OCI-LY7 (cell line): ENCODE results near the gene SCNN1B. TPM values are rescaled to one million over a fixed set of nuclear protein-coding genes. Genes with fewer than 3 reads are reported as not detected.

ENCODE experiments used
- BruUV-seq: library from RNA; stranded (reverse); fragments of 400-500 nt; replicated peaks from 2 replicates; lab custom pipeline; 2021; lab: Mats Ljungman, UMichigan
- CTCF ChIA-PET: fragments of 300-600 bp; sonication (Branson Sonifier 250); formaldehyde crosslinking; loops from one replicate; lab custom pipeline; 2022; ENCODE audit warnings: antibody characterized with exemption; ENCODE audit not compliant: unreplicated experiment; lab: Charles Lee
- POLR2A ChIA-PET: fragments of 300-600 bp; sonication (Branson Sonifier 250); formaldehyde crosslinking; loops from one replicate; lab custom pipeline; 2022; ENCODE audit warnings: antibody characterized with exemption; lab: Charles Lee
- DNase-seq: peaks from one replicate; pipeline ENCODE4 v3.0.0-alpha.2; 2015; ENCODE audit warnings: low spot score
- H2AFZ ChIP-seq: fragments of 200-600 bp; sonication (generic), shearing (Covaris generic); 2 replicates; pipeline ENCODE4 v1.6.1; 2014; ENCODE audit warnings: mild to moderate bottlenecking, antibody characterized with exemption, low read length, moderate library complexity
- H3K27ac ChIP-seq: fragments of 200-600 bp; sonication (generic); 2 replicates; pipeline ENCODE4 v1.5.1; 2014; ENCODE audit warnings: mixed run types, low read depth, mild to moderate bottlenecking, moderate library complexity, low read length, inconsistent platforms; ENCODE audit not compliant: poor library complexity, severe bottlenecking
- H3K36me3 ChIP-seq: fragments of 200-600 bp; sonication (generic); 2 replicates; pipeline ENCODE4 v1.6.1; 2014; ENCODE audit warnings: mild to moderate bottlenecking, antibody characterized with exemption, low read length, moderate library complexity, mixed read lengths; ENCODE audit not compliant: insufficient read depth
- H3K4me1 ChIP-seq: fragments of 200-600 bp; sonication (generic); 2 replicates; pipeline ENCODE4 v1.5.1; 2014; ENCODE audit warnings: mild to moderate bottlenecking, low read length; ENCODE audit not compliant: insufficient read depth, poor library complexity, severe bottlenecking
- H3K4me2 ChIP-seq: fragments of 200-600 bp; sonication (generic); 2 replicates; pipeline ENCODE4 v1.6.1; 2014; ENCODE audit warnings: mild to moderate bottlenecking, low read length
- H3K4me3 ChIP-seq: fragments of 200-600 bp; sonication (generic); 2 replicates; pipeline ENCODE4 v1.5.1; 2014; ENCODE audit warnings: mild to moderate bottlenecking, low read depth, low read length; ENCODE audit not compliant: poor library complexity, severe bottlenecking
- H3K79me2 ChIP-seq: fragments of 200-600 bp; sonication (generic); 2 replicates; pipeline ENCODE4 v1.6.1; 2016; ENCODE audit warnings: low read depth, mild to moderate bottlenecking, low read length, moderate library complexity, mixed read lengths; ENCODE audit not compliant: insufficient read depth
- H3K9me2 ChIP-seq: fragments of 200-600 bp; sonication (generic); 2 replicates; pipeline ENCODE4 v1.6.1; 2016; ENCODE audit warnings: mild to moderate bottlenecking, low read length, mixed read lengths; ENCODE audit not compliant: insufficient read depth
- H3K9me3 ChIP-seq: fragments of 200-600 bp; sonication (generic); 2 replicates; pipeline ENCODE4 v1.6.1; 2014; ENCODE audit warnings: mild to moderate bottlenecking, mixed run types, low read length, mixed read lengths
- H4K20me1 ChIP-seq: fragments of 200-600 bp; sonication (generic); 2 replicates; pipeline ENCODE4 v1.6.1; 2014; ENCODE audit warnings: mild to moderate bottlenecking, antibody characterized with exemption, low read length, moderate library complexity, mixed read lengths; ENCODE audit not compliant: insufficient read depth
- EZH2phosphoT487 ChIP-seq: fragments of 200-600 bp; sonication (generic); IDR thresholded peaks from 2 replicates; pipeline ENCODE4 v1.6.1; 2018; ENCODE audit warnings: low read depth, borderline replicate concordance, mild to moderate bottlenecking, mixed run types, antibody characterized with exemption, low read length, moderate library complexity, mixed read lengths
- intact Hi-C: fragments of 100-400 bp; cut with micrococcal nuclease; formaldehyde crosslinking; loops from one replicate; pipeline ENCODE4 v1.10.0; 2022; ENCODE audit not compliant: unreplicated experiment
- total RNA-seq, 2 experiments: library from RNA; depleted of rRNA in 1 of 2; stranded (reverse); fragments of >200 nt in 1 of 2; shearing (Covaris generic) in 1 of 2; gene quantifications; 2 replicates each; pipeline ENCODE4 v1.2.3, GENCODE V29; 2014 to 2022
- TF ChIP-seq, protein P1 (sequence below): fragments of 200-600 bp; sonication (generic); conservative IDR thresholded peaks from 2 replicates; pipeline ENCODE4 v1.5.1; 2014; ENCODE audit warnings: mild to moderate bottlenecking, antibody characterized with exemption, low read length, moderate library complexity, mixed read lengths

The SCNN1B gene
- total RNA-seq, 2 experiments from 2014 or later: 0.23 TPM; not detected in 1

DNA sequence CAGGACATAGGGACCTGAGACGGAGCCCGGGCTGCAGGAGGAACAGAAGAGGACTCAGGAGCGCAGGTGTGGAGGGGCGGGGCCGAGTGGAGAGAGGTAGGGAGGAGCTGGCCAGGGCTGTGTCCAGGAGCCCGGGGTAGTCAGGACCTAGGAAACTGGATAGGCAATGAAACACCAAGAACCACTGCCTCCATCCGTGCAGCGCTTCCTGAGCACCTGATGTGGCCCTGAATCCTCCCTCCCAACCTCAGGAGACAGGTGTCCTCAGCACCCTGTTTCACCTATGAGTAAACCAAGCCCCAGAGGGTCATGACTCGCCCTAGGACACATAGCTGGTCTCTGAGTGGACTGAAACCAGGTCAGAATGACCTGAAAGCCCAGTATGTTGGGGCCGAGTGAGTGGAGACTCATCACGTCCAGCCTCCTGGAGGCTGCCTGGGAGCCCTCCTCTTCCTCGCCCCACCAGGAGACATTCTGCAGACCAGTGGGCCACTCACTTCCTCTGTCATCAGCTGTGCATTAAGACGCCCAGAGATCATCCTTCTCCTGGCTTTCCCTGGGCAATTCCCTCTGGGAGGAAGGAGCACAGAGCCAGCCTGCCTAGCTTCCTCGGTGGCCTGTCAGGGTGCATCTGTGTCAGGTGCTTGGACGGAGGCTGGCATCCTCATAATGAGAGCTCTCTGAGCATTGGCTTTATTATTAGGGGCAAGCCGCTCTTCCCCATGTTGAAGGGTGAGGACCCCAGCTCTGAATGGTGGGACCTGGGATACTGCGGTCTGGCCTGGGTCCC is 72.8 kb downstream of the SCNN1B start:
- Histone ChIP-seq H3K4me2 (no peak overlapping the region), H3K9me3 (no peaks in the 10 kb centered on the region), H3K27ac (no peak overlapping the region), H3K36me3 (no peaks in the 10 kb centered on the region), H3K4me1 (no peaks in the 10 kb centered on the region), H3K9me2 (no peaks in the 10 kb centered on the region), H4K20me1 (no peaks in the 10 kb centered on the region), H3K4me3 (no peak overlapping the region), H2AFZ (no peak overlapping the region), H3K79me2 (no peaks in the 10 kb centered on the region)
- ChIA-PET POLR2A (interaction anchor here (0.6 kb wide), 1 partner anchor 1895 kb away, joined by 3 read pairs; no protein-coding TSS in a partner anchor), CTCF (no interaction called here)
- no peak for TF ChIP-seq EZH2phosphoT487
- TF ChIP-seq, protein P1, sequence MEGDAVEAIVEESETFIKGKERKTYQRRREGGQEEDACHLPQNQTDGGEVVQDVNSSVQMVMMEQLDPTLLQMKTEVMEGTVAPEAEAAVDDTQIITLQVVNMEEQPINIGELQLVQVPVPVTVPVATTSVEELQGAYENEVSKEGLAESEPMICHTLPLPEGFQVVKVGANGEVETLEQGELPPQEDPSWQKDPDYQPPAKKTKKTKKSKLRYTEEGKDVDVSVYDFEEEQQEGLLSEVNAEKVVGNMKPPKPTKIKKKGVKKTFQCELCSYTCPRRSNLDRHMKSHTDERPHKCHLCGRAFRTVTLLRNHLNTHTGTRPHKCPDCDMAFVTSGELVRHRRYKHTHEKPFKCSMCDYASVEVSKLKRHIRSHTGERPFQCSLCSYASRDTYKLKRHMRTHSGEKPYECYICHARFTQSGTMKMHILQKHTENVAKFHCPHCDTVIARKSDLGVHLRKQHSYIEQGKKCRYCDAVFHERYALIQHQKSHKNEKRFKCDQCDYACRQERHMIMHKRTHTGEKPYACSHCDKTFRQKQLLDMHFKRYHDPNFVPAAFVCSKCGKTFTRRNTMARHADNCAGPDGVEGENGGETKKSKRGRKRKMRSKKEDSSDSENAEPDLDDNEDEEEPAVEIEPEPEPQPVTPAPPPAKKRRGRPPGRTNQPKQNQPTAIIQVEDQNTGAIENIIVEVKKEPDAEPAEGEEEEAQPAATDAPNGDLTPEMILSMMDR: no peak
- no peak for DNase-seq
- no TSS peak for BruUV-seq
- intact Hi-C loops: no loop called here

DNA sequence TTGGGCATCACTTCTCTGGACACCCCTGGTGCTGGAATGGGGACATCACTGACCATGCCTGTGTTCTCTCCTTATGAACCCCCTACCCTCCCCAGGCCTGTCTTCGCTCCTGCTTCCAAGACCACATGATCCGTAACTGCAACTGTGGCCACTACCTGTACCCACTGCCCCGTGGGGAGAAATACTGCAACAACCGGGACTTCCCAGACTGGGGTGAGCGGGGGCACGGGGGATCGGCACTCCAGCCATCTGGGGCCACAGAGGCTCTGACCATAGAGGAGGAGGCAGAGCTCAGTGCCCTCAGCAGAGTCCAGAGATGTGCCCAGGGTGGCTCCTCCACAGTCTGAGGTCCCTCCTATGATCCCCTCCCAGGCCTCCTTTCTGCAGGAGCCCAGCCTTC is 73.5 kb downstream of the SCNN1B start:
- Histone ChIP-seq H3K9me3 (no peaks in the 10 kb centered on the region), H3K4me3 (no peak overlapping the region), H3K79me2 (no peaks in the 10 kb centered on the region), H3K36me3 (no peaks in the 10 kb centered on the region), H2AFZ (no peak overlapping the region), H3K4me2 (no peak overlapping the region), H4K20me1 (no peaks in the 10 kb centered on the region), H3K4me1 (no peaks in the 10 kb centered on the region), H3K27ac (no peak overlapping the region), H3K9me2 (no peaks in the 10 kb centered on the region)
- no peak for DNase-seq
- no TSS peak for BruUV-seq
- ChIA-PET CTCF (no interaction called here), POLR2A (no interaction called here)
- intact Hi-C loops: no loop called here
- TF ChIP-seq, protein P1: no peak
- TF ChIP-seq EZH2phosphoT487: no peak
